Mesothelial cell of epicardium (in vitro differentiated cells): ENCODE measurements around the gene PRKN. TPM values are rescaled to one million over a fixed set of nuclear protein-coding genes. Genes with fewer than 3 reads are reported as not detected.
"Not testable (repeated sequence)": the region's sequence is repeated elsewhere in the genome, so short reads cannot be mapped to it uniquely, and the experiment has no call there.

ENCODE experiments used
- DNase-seq, 2 experiments: peaks; one replicate each; pipeline ENCODE4 v3.0.0; 2021; ENCODE audit warnings: low spot score in 2 of 2; ENCODE audit not compliant: unreplicated experiment in 2 of 2
- H3K27ac Mint-ChIP-seq: 2 replicates; pipeline ENCODE4 v1.8.0; 2021; ENCODE audit warnings: mixed read lengths
- H3K27me3 Mint-ChIP-seq: 2 replicates; pipeline ENCODE4 v1.8.0; 2021; ENCODE audit warnings: low read depth, mixed read lengths
- H3K36me3 Mint-ChIP-seq: 2 replicates; pipeline ENCODE4 v1.8.0; 2021; ENCODE audit warnings: mixed read lengths
- H3K4me1 Mint-ChIP-seq: 2 replicates; pipeline ENCODE4 v1.8.0; 2021; ENCODE audit warnings: mixed read lengths
- H3K4me3 Mint-ChIP-seq: 2 replicates; pipeline ENCODE4 v1.8.0; 2021; ENCODE audit warnings: mild to moderate bottlenecking, moderate library complexity, mixed read lengths
- H3K9me3 Mint-ChIP-seq: 2 replicates; pipeline ENCODE4 v1.8.0; 2021; ENCODE audit warnings: mixed read lengths
- CTCF ChIP-seq: fragments of 200-600 bp; sonication (generic); IDR thresholded peaks from one replicate; pipeline ENCODE4 v1.5.0; 2021; ENCODE audit warnings: antibody characterized with exemption; ENCODE audit not compliant: unreplicated experiment
- total RNA-seq: library from RNA; stranded (reverse); gene quantifications from 3 replicates; pipeline ENCODE4 v1.2.1, GENCODE V29; 2021

The PRKN gene
- total RNA-seq, 1 donor from 2014 or later, result 7.6 TPM

GRCh38 chr6:161853657-161854056, 873.9 kb downstream of the PRKN start:
- H3K4me1 Mint-ChIP-seq, result no peaks in the 10 kb centered on the region
- H3K4me3 Mint-ChIP-seq, result no peak overlapping the region
- TF ChIP-seq CTCF, result no peak
- H3K36me3 Mint-ChIP-seq, result no peaks in the 10 kb centered on the region
- no peaks in the 10 kb centered on the region for H3K9me3 Mint-ChIP-seq
- DNase-seq, result no peak
- H3K27ac Mint-ChIP-seq, result no peak overlapping the region
- no peaks in the 10 kb centered on the region for H3K27me3 Mint-ChIP-seq

GRCh38 chr6:161851486-161851885, 876.1 kb downstream of the PRKN start:
- H3K27ac Mint-ChIP-seq, DNase-seq, H3K4me1 Mint-ChIP-seq, H3K9me3 Mint-ChIP-seq, H3K4me3 Mint-ChIP-seq, H3K36me3 Mint-ChIP-seq, H3K27me3 Mint-ChIP-seq: not testable (repeated sequence)

- Mint-ChIP-seq H3K36me3 (no peaks in the 10 kb centered on the region), H3K27ac (no peak overlapping the region), H3K9me3 (no peaks in the 10 kb centered on the region), H3K4me1 (no peaks in the 10 kb centered on the region), H3K4me3 (no peak overlapping the region), H3K27me3 (no peaks in the 10 kb centered on the region)
- no peak for TF ChIP-seq CTCF
- DNase-seq, result no peak
Observed at GRCh38 chr6:161850562-161850961, 877.0 kb downstream of the PRKN start.

GRCh38 chr6:161847628-161848027, 879.9 kb downstream of the PRKN start:
- no peaks in the 10 kb centered on the region for H3K9me3 Mint-ChIP-seq
- no peaks in the 10 kb centered on the region for H3K36me3 Mint-ChIP-seq
- DNase-seq, result no peak
- no peaks in the 10 kb centered on the region for H3K4me1 Mint-ChIP-seq
- TF ChIP-seq CTCF, result no peak
- no peak overlapping the region for H3K4me3 Mint-ChIP-seq
- no peaks in the 10 kb centered on the region for H3K27me3 Mint-ChIP-seq
- no peak overlapping the region for H3K27ac Mint-ChIP-seq

- no peaks in the 10 kb centered on the region for H3K27me3 Mint-ChIP-seq
- H3K36me3 Mint-ChIP-seq, result no peaks in the 10 kb centered on the region
- no peak for DNase-seq
- H3K4me3 Mint-ChIP-seq, result no peak overlapping the region
- no peak overlapping the region for H3K27ac Mint-ChIP-seq
- TF ChIP-seq CTCF, result no peak
- peaks cover 4% of the 10 kb centered on the region for H3K9me3 Mint-ChIP-seq
- no peaks in the 10 kb centered on the region for H3K4me1 Mint-ChIP-seq
Observed at GRCh38 chr6:161844804-161845203, 882.8 kb downstream of the PRKN start.

- peaks cover 4% of the 10 kb centered on the region for H3K9me3 Mint-ChIP-seq
- no peak overlapping the region for H3K4me3 Mint-ChIP-seq
- H3K36me3 Mint-ChIP-seq, result no peaks in the 10 kb centered on the region
- no peak overlapping the region for H3K27ac Mint-ChIP-seq
- H3K4me1 Mint-ChIP-seq, result peaks cover 10% of the 10 kb centered on the region
- no peak for DNase-seq
- TF ChIP-seq CTCF, result no peak
- H3K27me3 Mint-ChIP-seq, result no peaks in the 10 kb centered on the region
Observed at GRCh38 chr6:161843066-161843465, 884.5 kb downstream of the PRKN start.
